Endothelial cell of umbilical vein (primary cell): ENCODE data around the gene ITPR2. TPM values are rescaled to one million over a fixed set of nuclear protein-coding genes. Genes with fewer than 3 reads are reported as not detected.

Experiments
- BruUV-seq: library from RNA; stranded (reverse); fragments of 400-500 nt; replicated peaks from 2 replicates; lab custom pipeline; 2021; lab: Mats Ljungman, UMichigan
- CTCF ChIA-PET: fragments of 300-600, 350-600 bp; sonication (Branson Sonifier 250); formaldehyde crosslinking; loops from one replicate; lab custom pipeline; 2021; ENCODE audit warnings: antibody characterized with exemption, inconsistent platforms; lab: Charles Lee
- POLR2A ChIA-PET: fragments of 300-600, 350-600 bp; sonication (Branson Sonifier 250); formaldehyde crosslinking; loops from one replicate; lab custom pipeline; 2021; ENCODE audit warnings: antibody characterized with exemption, inconsistent platforms; lab: Charles Lee
- DNase-seq: peaks from one replicate; pipeline ENCODE4 v3.0.0-alpha.2; 2011; ENCODE audit warnings: low read depth, low spot score
- FAIRE-seq: peaks from 2 replicates; lab custom pipeline; 2011; peaks lifted over from hg19 to GRCh38; lab: Jason Lieb, UNC
- H2AFZ ChIP-seq: 2 replicates; pipeline ENCODE4 v1.6.0; 2012; ENCODE audit warnings: low read depth, low read length, control low read depth, inconsistent platforms
- H3K27ac ChIP-seq: 2 replicates; pipeline ENCODE4 v1.5.1; 2011; ENCODE audit warnings: low read depth, mild to moderate bottlenecking, control low read depth, low read length, moderate library complexity; ENCODE audit not compliant: insufficient read depth
- H3K27me3 ChIP-seq, 2 experiments: 2 replicates each; pipeline versions ENCODE4 v1.6.0 to v1.6.1; 2011; ENCODE audit warnings: low read length in 2 of 2, mixed read lengths in 1 of 2; ENCODE audit not compliant: control insufficient read depth in 2 of 2, insufficient read depth in 2 of 2
- H3K36me3 ChIP-seq, 2 experiments: 2 replicates in 1 of 2; 3 replicates in 1 of 2; pipeline ENCODE4 v1.5.1; 2011; ENCODE audit warnings: low read length in 2 of 2, mild to moderate bottlenecking in 1 of 2, moderate library complexity in 1 of 2; ENCODE audit not compliant: control insufficient read depth in 2 of 2, insufficient read depth in 2 of 2; ENCODE audit errors: extremely low read depth in 1 of 2
- H3K4me1 ChIP-seq: 3 replicates; pipeline ENCODE4 v1.5.1; 2011; ENCODE audit warnings: mild to moderate bottlenecking, low read length; ENCODE audit not compliant: control insufficient read depth, insufficient read depth; ENCODE audit errors: extremely low read depth
- H3K4me2 ChIP-seq: 2 replicates; pipeline ENCODE4 v1.6.1; 2011; ENCODE audit warnings: low read length, control low read depth, mixed read lengths; ENCODE audit not compliant: insufficient read depth
- H3K4me3 ChIP-seq, 3 experiments: fragments of 200-600 bp in 1 of 3; sonication (generic), shearing (Covaris generic) in 1 of 3; replicated peaks in 1 of 3; 2 replicates each; pipeline ENCODE4 v1.5.1; 2011 to 2016; ENCODE audit warnings: control low read depth in 3 of 3, low read length in 3 of 3, mild to moderate bottlenecking in 2 of 3, inconsistent platforms in 1 of 3, low read depth in 1 of 3, moderate library complexity in 1 of 3; ENCODE audit not compliant: insufficient read depth in 1 of 3
- H3K79me2 ChIP-seq: 2 replicates; pipeline ENCODE4 v1.6.0; 2012; ENCODE audit warnings: low read length, inconsistent platforms; ENCODE audit not compliant: control insufficient read depth, insufficient read depth
- H3K9ac ChIP-seq: replicated peaks from 2 replicates; pipeline ENCODE3; 2011; ENCODE audit warnings: low read length, control low read depth; ENCODE audit not compliant: insufficient read depth; ENCODE audit errors: extremely low read depth
- H3K9me1 ChIP-seq: replicated peaks from 3 replicates; pipeline ENCODE4 v1.6.0; 2011; ENCODE audit warnings: mild to moderate bottlenecking, low read length; ENCODE audit not compliant: control insufficient read depth, insufficient read depth; ENCODE audit errors: extremely low read depth
- H3K9me3 ChIP-seq: replicated peaks from 2 replicates; pipeline ENCODE4 v1.5.1; 2012; ENCODE audit warnings: low read length, inconsistent platforms; ENCODE audit not compliant: control insufficient read depth, insufficient read depth
- H4K20me1 ChIP-seq: replicated peaks from 2 replicates; pipeline ENCODE3; 2011; ENCODE audit warnings: mild to moderate bottlenecking, low read length; ENCODE audit not compliant: control insufficient read depth, insufficient read depth; ENCODE audit errors: extremely low read depth
- CTCF ChIP-seq, 2 donors: IDR thresholded peaks; 1 replicate in 1 of 2; 2 replicates in 1 of 2; pipeline ENCODE4 v1.5.1; 2011; ENCODE audit warnings: low read length in 2 of 2, mild to moderate bottlenecking in 2 of 2, moderate library complexity in 2 of 2, control low read depth in 1 of 2, inconsistent platforms in 1 of 2, low read depth in 1 of 2; ENCODE audit not compliant: insufficient read depth in 1 of 2; ENCODE audit errors: extremely low read depth in 1 of 2
- EZH2 ChIP-seq: IDR thresholded peaks from 2 replicates; pipeline ENCODE4 v1.6.1; 2012; ENCODE audit warnings: borderline replicate concordance, low read depth, mild to moderate bottlenecking, moderate library complexity, low read length, inconsistent platforms; ENCODE audit not compliant: severe bottlenecking
- FOS ChIP-seq: IDR thresholded peaks from 2 replicates; pipeline ENCODE4 v1.6.1; 2011; ENCODE audit warnings: mild to moderate bottlenecking, low read length, moderate library complexity, borderline replicate concordance; ENCODE audit not compliant: insufficient read depth
- GATA2 ChIP-seq: IDR thresholded peaks from 2 replicates; pipeline ENCODE4 v1.7.0; 2011; ENCODE audit warnings: low read depth, mild to moderate bottlenecking, moderate library complexity, mixed read lengths, low read length; ENCODE audit not compliant: insufficient read length, insufficient read depth
- JUN ChIP-seq: IDR thresholded peaks from 2 replicates; pipeline ENCODE4 v1.6.1; 2011; ENCODE audit warnings: borderline replicate concordance, low read depth; ENCODE audit not compliant: insufficient read length, insufficient read depth
- MYC ChIP-seq: IDR thresholded peaks from one replicate; pipeline ENCODE4 v1.6.1; 2011; ENCODE audit warnings: mild to moderate bottlenecking, low read depth, low read length
- POLR2A ChIP-seq: IDR thresholded peaks from 2 replicates; pipeline ENCODE4 v1.6.1; 2012; ENCODE audit warnings: low read depth, mild to moderate bottlenecking, control low read depth, low read length
- POLR2AphosphoS5 ChIP-seq: IDR thresholded peaks from 2 replicates; pipeline ENCODE4 v1.6.1; 2012; ENCODE audit warnings: low read depth, mild to moderate bottlenecking, control low read depth, low read length, moderate library complexity; ENCODE audit not compliant: insufficient read depth
- dilution Hi-C: fragments of 300-500 bp; cut with MboI; formaldehyde crosslinking; loops from one replicate; pipeline ENCODE4 v1.15.0; 2019; ENCODE audit warnings: low sequenced_read_pairs; ENCODE audit not compliant: extremely low pct_ligation_motif_present
- intact Hi-C: fragments of 100-400 bp; cut with micrococcal nuclease; formaldehyde crosslinking; loops from one replicate; pipeline ENCODE4 v1.10.0; 2022
- polyA plus RNA-seq, 4 experiments: library from polyadenylated mRNA; depleted of rRNA in 3 of 4; stranded (reverse) in 3 of 4; unstranded in 1 of 4; fragments of >200 nt; gene quantifications; 2 replicates each; pipeline versions ENCODE4 v1.2.1 to v1.2.3, GENCODE V29; 2011 to 2012; ENCODE audit warnings: missing spikeins in 1 of 4
- total RNA-seq: library from RNA; stranded (reverse); gene quantifications from 2 replicates; pipeline ENCODE4 v1.2.3, GENCODE V29; 2021
- TF ChIP-seq, protein P1 (sequence below): IDR thresholded peaks from 2 replicates; pipeline ENCODE4 v1.6.1; 2011; ENCODE audit not compliant: insufficient read depth, insufficient read length

The ITPR2 gene
- total and polyA plus RNA-seq, 2 donors (not counting 3 experiments of a cell fraction or from before 2014, with no cell fraction given): 16.2 to 86.8 TPM

DNA sequence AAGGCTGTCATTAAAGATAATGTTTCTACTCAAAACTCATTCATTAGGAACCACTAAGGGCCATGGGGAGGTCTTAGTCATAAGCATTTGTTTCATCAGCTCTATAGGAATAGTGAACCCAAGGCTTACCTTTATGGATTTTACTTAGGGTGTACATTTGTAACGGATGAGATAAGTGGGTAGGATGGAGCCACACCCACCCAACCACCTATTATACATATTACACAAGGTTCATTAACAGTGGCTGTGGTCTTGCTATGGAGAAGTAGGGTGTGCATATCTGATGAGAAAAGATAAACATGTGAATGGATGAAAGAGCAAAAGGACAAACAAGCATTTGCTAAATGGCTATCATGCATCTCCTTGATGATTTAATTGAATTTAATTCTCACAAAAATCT, 39.6 kb upstream of the ITPR2 start:
- H3K4me3 ChIP-seq: no peak overlapping the region
- TF ChIP-seq, protein P1, sequence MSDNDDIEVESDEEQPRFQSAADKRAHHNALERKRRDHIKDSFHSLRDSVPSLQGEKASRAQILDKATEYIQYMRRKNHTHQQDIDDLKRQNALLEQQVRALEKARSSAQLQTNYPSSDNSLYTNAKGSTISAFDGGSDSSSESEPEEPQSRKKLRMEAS: no peak
- TF ChIP-seq CTCF (IDR thresholded peaks at IDR 0.05; ENCODE audit: extremely low read depth in 1 of 2, insufficient read depth in 1 of 2, low read depth in 1 of 2, low read length in 2 of 2) (no peak), MYC (no peak), POLR2AphosphoS5 (no peak), JUN (no peak), FOS (no peak), EZH2 (no peak), GATA2 (no peak), POLR2A (no peak)
- no peak overlapping the region for H2AFZ ChIP-seq
- H3K9me3 ChIP-seq: no peaks in the 10 kb centered on the region
- no peaks in the 10 kb centered on the region for H4K20me1 ChIP-seq
- no peaks in the 10 kb centered on the region for H3K9me1 ChIP-seq
- FAIRE-seq (no peak), DNase-seq (no peak)
- no peak overlapping the region for H3K27ac ChIP-seq
- H3K4me1 ChIP-seq: peaks cover 16% of the 10 kb centered on the region
- ChIA-PET POLR2A (no interaction called here), CTCF (interaction anchor here (1.0 to 8.1 kb wide), 3 partner anchors 13 to 39 kb away, joined by 3 to 68 read pairs (median 3); no protein-coding TSS in a partner anchor)
- no peaks in the 10 kb centered on the region for H3K36me3 ChIP-seq
- intact Hi-C loops (no loop called here), dilution Hi-C loops (no loop called here)
- BruUV-seq: no TSS peak
- no peak overlapping the region for H3K9ac ChIP-seq
- no peaks in the 10 kb centered on the region for H3K27me3 ChIP-seq
- no peaks in the 10 kb centered on the region for H3K79me2 ChIP-seq
- no peak overlapping the region for H3K4me2 ChIP-seq
